UCSD-AML1 (cell line): Measurements from ENCODE around the gene BBS1.

Source experiments
- DNase-seq: peaks from one replicate; lab custom pipeline; 2025; ENCODE audit not compliant: unreplicated experiment; lab: John Stamatoyannopoulos, UW

The BBS1 gene

DNA sequence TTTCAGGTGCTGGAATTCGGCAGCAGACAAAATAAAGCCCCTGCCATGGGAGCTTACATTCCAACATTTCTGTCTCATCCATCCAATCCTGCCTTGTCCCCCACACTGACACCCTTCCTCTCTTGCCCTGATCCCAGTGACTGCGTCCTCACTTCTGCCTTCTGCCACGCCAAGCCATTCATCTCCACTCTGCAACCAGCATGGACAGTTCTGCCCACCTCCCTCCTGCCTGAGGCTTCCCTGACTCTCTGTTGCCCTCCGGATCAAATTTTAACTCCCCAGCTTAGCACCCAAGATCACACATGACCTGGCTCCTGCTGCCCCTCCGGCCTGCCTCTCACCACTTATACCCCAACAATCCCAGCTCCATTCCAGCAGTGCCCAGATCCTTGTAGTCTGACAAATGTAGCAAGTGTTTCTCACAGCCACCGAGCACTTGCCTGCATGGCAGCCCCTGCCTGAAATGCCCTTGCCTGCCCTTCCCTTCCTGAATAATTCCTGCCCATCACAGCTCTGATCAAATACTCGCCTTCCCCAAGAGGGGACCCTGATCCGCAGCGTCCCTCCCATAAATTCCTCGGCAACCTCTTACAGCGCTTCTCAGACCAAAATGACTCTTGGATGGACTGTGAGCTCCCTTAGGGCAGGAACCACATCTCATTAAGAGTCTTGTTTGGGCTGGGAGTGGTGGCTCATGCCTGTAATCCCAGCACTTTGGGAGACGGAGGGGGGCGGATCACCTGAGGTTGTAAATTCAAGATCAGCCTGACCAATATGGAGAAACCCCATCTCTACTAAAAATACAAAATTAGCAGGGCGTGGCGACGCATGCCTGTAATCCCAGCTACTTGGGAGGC is 38.6 kb downstream of the BBS1 start:
- no peak for DNase-seq

DNA sequence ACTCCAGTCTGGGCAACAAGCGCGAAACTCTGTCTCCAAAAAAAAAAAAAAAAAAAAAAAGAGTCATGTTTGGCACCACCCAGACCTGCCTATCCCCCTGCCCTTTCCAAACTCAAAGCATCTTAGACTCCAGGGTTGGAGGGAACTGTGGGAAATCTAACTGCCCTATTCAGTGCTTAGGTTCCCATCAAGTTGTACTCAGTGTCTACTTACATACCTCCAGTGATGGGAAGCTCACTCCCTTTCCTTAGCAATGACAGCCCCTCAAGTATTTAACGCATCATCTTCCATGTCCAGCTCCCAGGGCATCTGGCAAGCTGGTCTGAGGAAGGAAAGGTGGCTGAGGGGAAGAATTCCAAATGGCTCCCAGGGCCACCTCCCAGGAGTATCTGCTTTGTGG is 39.3 kb downstream of the BBS1 start:
- no peak for DNase-seq

DNA sequence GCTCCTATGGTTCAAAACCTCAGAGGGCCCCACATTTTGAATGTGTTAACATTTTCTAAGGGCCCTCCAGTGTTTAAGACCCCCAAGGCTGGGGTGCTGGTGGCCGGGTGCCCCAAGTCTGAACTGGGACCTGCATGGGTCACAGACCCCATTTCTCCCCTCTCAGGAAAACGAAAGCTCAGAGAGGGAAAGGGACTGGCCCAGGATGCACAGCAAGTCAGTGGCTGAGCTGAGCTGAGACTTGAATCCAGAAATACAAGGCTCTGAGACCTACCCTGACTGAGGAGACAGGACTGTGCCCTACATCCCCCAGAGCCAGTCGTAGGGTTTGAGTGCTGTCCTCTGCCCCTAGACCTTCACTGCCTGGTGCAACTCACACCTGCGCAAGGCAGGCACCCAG is 40.5 kb downstream of the BBS1 start:
- DNase-seq, result no peak

GRCh38 chr11:66554602-66555001 is 44.2 kb downstream of the BBS1 start:
- DNase-seq, result no peak

DNA sequence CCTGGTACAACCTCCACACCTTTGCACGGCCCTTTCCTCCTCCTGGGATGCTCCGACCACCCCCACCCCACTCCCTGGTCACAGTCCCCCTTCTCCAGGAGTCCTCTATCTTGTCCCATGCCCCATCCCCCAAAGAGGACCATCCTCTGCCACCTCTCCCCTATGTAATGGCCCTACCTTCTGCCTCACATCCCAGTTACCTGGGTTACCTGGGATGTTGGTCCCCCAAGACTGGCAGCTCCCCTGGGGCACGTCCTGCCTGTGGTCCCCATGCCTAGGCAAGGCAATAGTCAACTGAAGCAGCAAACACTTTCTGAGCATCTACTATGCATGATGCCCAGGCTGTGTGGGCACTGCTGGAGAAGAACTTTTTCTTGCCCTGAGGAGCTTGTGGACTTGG is 45.0 kb downstream of the BBS1 start:
- DNase-seq, result no peak

GRCh38 chr11:66556086-66556485 is 45.7 kb downstream of the BBS1 start:
- DNase-seq, result no peak

GRCh38 chr11:66557733-66558326 is 47.4 kb downstream of the BBS1 start:
- DNase-seq, result no peak

DNA sequence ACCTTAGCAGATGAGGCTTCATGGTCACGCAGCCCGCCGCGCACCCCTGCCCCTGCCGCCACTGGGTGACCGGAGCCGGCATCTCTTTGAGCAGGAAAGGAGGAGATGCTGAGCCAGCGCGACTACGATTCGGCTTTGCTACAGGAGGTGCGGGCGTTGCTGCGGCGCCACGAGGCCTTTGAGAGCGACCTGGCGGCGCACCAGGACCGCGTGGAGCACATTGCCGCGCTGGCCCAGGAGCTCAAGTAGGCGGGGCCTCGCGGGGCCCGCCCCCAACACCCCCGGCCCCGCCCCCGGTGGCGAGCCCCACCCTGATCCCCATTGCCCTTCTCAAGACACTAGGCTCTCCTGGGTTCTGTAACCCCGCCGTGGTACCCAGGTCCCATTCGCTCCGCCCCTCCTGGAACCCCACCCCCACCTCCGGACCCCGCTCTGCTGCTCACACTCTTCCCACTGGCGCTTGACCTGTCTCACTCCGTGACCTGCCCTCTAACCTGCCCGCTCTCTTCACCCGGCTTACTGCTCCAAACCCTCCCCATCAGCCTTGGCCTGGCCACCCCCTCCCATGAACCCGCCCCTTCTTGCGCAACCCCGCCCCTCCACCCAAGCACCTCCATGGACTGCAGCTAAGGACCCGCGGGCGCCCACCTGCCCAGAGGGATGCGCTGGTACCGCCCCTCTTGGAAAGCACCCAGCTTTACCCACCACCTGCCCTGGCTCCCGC is 48.9 kb downstream of the BBS1 start:
- DNase-seq, result no peak

GRCh38 chr11:66559866-66560676 is 49.6 kb downstream of the BBS1 start:
- DNase-seq, result no peak

- no peak for DNase-seq
These were observed 50.9 kb downstream of the BBS1 start for GRCh38 chr11:66561178-66561974.

DNA sequence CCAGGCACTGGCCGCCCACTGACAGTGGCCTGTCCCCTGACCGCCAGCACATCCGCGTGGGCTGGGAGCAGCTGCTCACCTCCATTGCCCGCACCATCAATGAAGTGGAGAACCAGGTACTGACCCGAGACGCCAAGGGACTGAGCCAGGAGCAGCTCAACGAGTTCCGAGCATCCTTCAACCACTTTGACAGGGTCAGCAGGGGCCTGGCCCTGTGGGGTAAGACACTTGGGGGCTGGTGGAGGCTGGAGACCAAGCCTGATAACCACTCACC is 51.5 kb downstream of the BBS1 start:
- no peak for DNase-seq

DNA sequence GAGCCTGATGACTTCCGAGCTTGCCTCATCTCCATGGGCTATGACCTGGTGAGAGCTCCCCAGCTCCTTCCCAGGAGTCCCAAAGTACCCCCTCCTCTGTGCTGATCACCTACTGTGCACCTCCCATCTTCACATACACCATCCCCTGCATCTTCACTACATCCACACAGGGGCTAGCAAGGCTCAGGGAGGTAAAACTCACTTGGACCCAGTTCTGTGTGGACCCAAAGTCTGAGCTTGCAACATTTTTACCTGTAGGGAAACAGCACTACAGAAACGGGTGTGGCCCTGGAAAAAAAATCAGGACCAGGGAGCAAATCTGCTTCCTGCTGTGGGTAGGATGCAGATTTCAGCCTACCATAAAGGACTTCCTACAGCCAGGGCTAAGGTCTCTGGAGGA is 51.8 kb downstream of the BBS1 start:
- no peak for DNase-seq

- no peak for DNase-seq
These were observed 52.6 kb downstream of the BBS1 start for GRCh38 chr11:66562907-66563583.

- no peak for DNase-seq
These were observed 53.4 kb downstream of the BBS1 start for GRCh38 chr11:66563832-66564231.

DNA sequence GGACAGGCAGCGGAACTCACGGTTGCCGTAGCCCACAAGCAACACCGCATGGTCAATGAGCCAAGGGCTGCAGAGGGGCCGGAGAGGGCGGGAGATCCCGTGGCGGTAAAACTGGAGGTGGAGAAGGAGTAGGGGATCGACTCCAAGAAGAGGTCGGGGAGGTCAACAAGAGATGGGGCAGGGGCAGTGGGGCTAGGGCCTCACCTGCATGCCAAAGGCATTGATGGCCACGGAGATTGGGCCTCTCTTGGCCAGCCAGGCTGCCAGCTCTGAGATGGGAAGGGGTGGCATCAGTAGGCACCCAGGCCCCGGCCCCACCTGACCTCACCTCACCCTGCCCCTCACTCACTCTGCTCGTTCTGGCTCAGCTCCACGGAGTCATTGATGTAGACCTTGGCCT is 54.1 kb downstream of the BBS1 start:
- DNase-seq, result no peak

- no peak for DNase-seq
These were observed 54.5 kb downstream of the BBS1 start for GRCh38 chr11:66564984-66565383.

- DNase-seq, result no peak
These were observed 55.8 kb downstream of the BBS1 start for GRCh38 chr11:66566221-66566620.

DNA sequence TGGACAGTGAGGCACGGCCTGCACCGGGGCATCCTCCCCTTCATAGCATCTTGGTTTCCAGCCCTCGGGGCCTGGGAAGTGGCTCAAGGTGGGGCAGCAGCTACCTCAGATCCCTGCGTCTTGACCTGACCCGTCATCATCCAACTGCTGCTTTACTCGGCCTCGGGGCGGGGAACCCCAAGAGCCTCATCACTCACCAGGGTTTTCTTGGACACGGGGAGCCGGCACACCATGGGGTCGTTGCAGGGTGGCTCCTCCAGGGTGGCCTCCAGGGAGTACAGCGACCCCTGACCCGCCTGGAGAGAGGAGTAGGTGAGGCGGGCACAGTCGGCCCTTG is 57.3 kb downstream of the BBS1 start:
- no peak for DNase-seq

- DNase-seq, result no peak
These were observed 57.9 kb downstream of the BBS1 start, which contains the start of gene CTSF for GRCh38 chr11:66568124-66568916. CTSF (minus strand) TSS chr11:66568606; CDS start chr11:66568486, 120 bp downstream.
